Right lung (tissue), 5 donors: Measurements from ENCODE around the gene CORO1C. TPM values are rescaled to one million over a fixed set of nuclear protein-coding genes. Genes with fewer than 3 reads are reported as not detected.
"Not testable (repeated sequence)": the region's sequence is repeated elsewhere in the genome, so short reads cannot be mapped to it uniquely, and the experiment has no call there.

Experiments used
- DNase-seq, 2 donors: peaks; one replicate each; pipeline ENCODE4 v3.0.0-alpha.2; 2013
- polyA plus RNA-seq, 5 donors: library from polyadenylated mRNA; unstranded; fragments of 120-200 nt; gene quantifications; one replicate each; pipeline versions ENCODE4 v1.2.1 to v1.2.3, GENCODE V29; 2013; ENCODE audit warnings: inconsistent platforms in 1 of 5, low replicate concordance in 1 of 5; ENCODE audit not compliant: insufficient read length in 5 of 5, insufficient read depth in 1 of 5

Gene CORO1C
- polyA plus RNA-seq, 5 donors, result 61.8 to 95.3 (median 82.1) TPM

DNA sequence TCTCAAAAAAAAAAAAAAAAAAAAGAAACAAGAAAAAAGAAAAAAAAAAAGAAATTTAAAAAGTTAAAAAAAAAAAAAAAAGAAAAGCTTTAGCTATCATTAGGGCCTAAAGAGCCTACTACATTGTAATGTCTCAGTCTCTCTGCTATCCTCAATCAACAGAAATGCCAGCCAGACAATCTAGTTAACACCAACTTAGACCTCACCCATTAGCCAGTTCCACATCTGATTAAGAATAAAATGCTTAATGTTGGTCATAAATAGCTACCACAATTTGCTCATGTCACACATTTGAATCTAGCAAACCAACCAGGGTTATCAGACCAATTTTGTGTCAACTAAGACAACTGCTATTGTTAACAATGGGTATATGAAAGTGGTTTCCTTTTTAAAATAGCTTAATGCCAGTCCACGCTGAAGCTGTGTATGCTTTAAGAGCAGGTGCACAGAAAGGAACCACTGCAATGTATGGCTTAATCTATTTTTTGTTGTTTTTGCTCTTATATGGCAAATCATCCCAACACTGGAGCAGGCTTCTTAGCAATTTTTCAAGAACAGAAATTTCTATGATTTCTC lies 52.1 kb downstream of the CORO1C start:
- no peak for DNase-seq

DNA sequence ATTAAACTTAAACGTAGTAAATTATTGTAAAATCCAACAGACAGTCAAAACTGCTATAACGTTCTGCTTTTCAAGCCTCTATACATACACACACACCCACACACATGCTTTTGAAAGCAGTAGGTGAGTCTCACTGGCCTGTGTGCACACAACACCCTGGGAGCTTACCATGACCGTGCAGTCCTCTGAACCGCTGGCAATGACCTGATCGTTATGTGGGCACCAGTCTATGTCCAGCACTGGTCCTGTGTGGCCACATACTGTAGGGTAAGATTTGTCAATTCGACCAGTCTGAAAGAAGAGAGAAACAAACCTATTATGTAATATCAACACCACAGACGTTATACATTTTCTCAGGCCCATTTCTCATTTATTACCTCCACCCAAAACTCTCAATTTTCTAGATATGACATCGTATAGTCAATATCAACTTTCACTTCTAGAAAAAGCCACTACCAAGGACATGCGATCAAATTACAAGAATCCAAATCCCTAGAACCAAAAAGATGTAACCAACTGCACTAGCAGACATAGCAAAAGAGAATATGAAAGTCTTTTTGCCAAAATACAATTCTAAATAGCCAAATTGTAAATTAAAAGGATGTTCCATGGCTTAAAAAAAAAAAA lies 53.1 kb downstream of the CORO1C start:
- DNase-seq, result no peak

- no peak for DNase-seq
These were observed 53.9 kb downstream of the CORO1C start for GRCh38 chr12:108677381-108677780.

GRCh38 chr12:108676707-108677106 lies 54.6 kb downstream of the CORO1C start:
- DNase-seq, result no peak

GRCh38 chr12:108675792-108676191 lies 55.5 kb downstream of the CORO1C start:
- DNase-seq, result no peak

GRCh38 chr12:108672054-108672453 lies 59.3 kb downstream of the CORO1C start:
- DNase-seq, result no peak

DNA sequence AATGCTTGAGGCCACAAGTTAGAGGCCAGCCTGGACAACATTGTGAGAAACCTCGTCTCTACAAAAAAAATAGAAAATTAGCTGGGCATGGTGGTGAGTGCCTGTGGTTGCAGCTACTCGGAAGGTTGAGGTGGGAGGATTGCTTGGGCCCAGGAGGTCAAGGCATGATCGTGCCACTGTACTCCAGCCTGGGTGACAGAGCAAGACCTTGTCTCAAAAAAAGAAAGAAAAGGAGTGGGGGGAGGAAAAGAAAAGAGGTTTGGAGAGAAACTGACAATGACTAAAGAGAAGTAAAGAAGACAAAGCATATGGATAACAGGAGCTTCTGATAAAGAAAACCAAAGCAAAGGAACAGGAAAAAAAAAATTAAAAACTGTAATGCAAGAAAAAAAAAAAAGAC lies 60.2 kb downstream of the CORO1C start:
- no peak for DNase-seq

DNA sequence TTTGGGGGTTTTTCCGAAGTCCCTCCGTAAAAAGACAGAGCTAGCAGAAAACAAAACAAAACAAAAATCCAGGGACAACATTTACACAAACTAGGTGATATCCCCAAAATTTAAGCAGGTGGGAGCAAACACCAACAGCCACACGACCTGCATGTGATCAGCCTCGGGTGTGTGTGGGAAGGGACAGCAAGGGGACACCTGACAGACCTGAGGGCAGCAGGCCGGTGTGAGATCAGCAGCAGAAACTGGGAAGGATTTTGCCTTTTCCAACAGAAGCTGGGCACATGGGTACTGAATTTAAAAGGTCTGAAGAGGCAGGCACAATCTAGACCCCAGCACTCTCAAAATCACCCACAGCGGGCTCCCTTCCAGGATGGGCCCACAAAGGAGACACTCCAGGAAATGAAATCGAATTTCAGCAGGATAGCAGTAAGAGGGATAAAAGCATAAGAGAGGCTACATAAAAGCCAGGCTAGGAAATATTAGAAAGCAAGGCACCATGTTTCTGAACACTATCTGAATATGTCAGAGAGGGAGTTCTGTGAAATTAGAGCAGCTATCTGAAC lies 61.2 kb downstream of the CORO1C start:
- no peak for DNase-seq

DNA sequence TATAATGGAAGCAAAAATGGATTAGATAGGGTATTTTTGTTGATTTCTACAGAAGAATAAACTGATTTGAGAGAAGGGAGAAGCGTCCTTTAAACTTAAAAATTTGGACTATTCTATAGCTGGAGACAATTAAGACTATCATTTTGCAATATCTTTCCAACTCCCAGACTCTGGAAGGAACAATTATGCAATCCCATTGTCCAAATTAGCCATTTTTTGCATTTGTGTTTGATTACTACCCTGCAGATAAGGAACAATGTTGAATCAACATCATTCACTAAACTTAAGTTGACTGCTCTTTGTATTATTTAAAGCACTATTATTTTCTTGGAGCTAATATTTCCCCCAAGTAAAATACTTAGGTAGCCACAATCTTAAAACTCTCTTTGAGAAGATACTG lies 62.8 kb downstream of the CORO1C start:
- DNase-seq, result no peak

DNA sequence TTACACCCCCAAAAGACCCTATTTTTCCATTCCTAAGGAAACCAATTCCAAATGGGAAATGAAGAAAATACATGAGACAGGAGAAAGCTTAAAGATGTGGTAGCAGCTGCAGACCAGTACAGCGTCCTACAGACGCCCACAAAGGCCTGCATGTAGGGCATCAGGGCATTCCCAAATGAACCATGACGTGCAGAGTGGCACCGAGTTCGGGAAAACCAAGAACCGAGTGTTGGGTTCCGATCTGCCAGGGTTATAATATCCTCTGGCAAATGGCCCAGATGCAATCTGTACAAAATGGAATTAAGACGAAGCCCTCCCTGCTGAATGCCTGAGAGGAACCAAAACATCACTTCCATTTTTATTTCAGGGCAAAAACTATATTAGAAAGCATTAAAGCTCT lies 63.3 kb downstream of the CORO1C start:
- no peak for DNase-seq

- DNase-seq, result no peak
These were observed 64.0 kb downstream of the CORO1C start for GRCh38 chr12:108667349-108667748.

GRCh38 chr12:108666401-108666881 lies 64.9 kb downstream of the CORO1C start:
- DNase-seq, result no peak

DNA sequence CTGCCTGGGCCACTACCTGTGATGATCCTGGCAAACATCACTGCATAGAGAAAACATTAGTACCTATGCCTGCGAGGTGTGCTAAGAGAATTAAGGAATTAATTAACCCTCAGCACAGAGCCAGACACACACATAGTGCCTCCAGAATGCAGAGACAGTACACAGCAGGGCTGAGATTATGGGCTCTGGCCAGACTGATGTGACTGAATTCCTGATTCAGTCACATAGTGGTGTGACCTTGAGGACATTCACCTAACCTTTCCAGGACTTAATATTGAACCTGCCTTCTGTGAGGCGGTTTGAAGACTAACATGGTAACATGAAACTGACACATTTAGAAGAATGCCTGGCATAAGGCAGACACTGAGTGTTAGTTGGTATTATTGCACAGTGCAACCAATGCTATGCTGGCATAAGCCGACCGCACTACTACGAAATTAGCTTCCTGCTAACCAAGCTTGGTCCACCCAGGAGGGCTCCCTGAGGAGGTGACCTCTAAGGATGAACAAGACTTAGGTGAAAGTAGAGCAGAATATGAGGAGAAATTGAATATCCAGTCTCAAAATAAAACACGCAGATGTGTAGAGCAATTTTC lies 65.6 kb downstream of the CORO1C start:
- no peak for DNase-seq

- DNase-seq, result peak; percentile 86 to 91
These were observed 66.7 kb downstream of the CORO1C start for GRCh38 chr12:108664338-108665258.

DNA sequence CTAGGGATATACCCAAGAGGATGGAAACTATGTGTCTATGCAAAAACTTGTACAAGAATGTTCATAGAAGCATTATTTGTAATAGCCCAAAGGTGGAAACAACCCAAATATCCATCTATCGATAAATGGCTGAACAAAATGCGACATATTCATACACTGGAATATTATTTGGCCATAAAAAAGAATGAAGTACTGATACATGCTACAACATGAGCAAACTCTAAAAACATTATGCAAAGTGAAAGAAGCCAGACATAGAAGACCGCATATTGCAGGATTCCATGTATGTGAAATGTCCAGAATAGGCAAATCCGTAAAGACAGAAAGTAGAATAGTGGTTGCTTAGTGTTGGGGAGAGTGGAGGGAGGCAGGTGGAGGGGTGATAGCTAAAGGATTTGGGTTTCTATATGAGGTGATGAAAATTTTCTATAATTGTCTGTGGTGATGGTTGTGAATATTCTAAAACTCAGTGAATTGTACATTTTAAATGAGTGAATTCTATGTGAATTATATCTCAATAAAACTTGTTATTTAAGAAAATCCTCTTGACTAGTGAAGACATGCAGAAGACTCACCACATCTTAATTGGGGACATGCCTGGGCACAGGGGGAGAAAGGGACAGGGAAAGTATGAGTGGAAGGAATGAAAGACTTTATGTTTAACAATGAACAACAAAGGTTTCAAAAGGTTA lies 67.8 kb downstream of the CORO1C start:
- DNase-seq, result no peak

DNA sequence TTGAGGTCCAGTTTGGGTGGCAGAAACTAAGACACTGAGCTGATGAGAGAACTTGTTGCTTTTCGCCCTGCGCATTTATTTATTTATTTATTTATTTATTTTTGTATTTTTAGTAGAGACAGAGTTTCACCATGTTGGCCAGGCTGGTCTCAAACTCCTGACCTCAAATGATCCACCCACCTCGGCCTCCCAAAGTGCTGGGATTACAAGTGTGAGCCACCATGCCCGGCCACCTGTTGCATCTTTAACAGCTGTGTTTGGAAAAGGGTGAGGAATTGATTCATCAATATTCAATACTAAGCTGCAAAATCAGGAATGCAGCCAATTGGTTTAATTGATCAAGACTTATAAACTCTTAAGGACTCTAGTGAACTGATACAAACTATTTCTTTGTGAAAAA lies 73.2 kb downstream of the CORO1C start:
- not testable (repeated sequence) for DNase-seq

DNA sequence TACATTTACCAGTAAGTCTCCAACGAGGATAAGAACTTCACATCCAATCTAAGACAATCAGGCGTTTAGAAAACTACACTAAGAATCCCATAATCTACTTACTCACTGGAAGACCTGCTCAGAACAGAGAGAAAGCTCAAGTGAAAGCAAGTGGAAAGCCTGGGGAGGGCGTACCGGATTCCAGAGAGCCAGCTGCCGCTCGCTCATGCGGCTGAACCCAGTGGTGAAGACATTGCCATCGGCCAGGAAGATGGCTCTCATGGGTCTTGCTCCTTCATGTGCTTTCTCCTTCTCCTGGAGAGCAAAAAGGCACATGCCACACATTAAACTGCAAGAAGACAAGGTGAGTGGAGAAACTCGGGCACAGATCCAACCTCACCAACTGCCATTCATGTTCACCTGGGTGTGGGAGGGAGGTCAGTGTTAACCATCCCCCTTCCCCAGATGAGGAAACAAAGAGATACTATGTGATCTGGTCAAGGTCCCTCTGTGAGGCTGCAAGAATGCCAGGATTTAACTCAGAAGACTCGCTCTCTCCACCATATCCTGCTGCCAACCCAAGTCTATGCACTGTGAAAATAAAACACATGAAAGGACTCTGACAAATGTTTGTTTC lies 74.1 kb downstream of the CORO1C start:
- DNase-seq, result no peak

DNA sequence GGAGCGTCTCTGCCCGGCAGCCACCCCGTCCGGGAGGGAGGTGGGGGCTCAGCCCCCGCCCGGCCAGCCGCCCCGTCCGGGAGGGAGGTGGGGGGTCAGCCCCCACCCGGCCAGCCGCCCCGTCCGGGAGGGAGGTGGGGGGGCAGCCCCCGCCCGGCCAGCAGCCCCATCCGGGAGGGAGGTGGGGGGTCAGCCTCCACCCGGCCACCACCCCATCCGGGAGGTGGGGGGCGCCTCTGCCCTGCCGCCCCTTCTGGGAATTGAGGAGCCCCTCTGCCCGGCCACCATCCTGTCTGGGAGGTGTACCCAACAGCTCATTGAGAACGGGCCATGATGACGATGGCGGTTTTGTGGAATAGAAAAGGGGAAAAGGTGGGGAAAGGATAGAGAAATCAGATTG lies 75.1 kb downstream of the CORO1C start:
- DNase-seq, result not testable (repeated sequence)

- not testable (repeated sequence) for DNase-seq
These were observed 75.5 kb downstream of the CORO1C start for GRCh38 chr12:108655812-108656175.

DNA sequence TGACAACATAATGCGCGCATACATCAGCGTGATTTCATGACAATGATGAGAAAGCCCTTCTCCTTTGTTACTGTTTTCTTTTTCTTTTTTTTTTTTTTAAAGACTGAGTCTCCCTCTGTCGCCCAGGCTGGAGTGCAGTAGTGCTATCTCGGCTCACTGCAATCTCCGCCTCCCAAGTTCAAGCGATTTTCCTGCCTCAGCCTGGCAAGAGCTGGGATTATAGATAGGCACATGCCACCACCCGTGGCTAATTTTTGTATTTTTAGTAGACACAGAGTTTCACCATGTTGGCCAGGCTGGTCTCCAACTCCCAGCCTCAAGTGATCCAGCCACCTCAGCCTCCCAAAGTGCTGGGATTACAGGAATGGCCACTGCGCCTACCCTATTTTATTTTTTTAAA lies 76.7 kb downstream of the CORO1C start:
- not testable (repeated sequence) for DNase-seq

DNA sequence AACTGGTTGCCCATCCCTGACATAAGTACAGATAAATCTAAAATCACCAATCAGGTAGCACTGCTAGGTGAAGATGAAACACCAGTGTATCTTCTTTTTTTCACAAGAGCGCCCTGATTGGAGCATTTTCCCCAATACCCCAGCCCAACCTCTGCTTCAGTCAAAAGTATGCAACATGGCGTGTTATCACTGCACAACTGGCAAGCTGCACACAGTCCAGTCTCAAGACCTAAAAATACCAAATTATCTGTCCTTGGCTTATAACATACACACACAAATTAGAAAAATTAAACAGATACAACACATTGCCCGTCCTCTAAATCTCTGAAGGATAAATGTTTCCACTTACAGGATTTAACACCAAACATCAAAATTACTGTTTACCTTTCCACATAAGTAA lies 77.4 kb downstream of the CORO1C start:
- no peak for DNase-seq
